ENCODE data around the gene ZCCHC7.

The ZCCHC7 gene

DNA sequence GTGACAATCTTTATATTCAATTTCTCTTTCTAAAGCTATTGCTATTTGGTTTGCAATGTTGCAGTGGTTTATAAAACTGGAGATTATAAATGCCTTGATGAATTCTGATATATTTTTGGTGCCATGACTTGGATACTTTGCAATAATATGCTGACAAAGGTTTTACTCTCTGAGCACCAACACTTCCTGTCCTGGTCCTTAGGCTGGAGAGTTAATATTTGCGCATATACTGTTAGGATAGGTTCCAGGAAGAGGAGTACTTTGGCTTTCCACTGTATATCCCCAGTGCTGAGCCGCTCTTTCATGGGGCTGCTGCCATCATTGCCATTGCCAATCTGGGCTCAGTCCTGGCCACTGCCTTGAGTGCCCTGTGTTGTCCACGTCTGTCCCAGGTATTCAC is 139.6 kb downstream of the ZCCHC7 start:
- Histone ChIP-seq H4K20me1 (ENCODE audit: insufficient read depth, low read length, poor library complexity, severe bottlenecking) (no peaks in the 10 kb centered on the region), H3K9me2 (replicated peaks; ENCODE audit: low read depth, low read length) (no peaks in the 10 kb centered on the region), H3K27me3 (ENCODE audit: insufficient read depth, low read length, poor library complexity, severe bottlenecking) (no peaks in the 10 kb centered on the region), H2AFZ (ENCODE audit: low read length) (no peak overlapping the region), H3K36me3 (ENCODE audit: insufficient read depth, low read length) (no peaks in the 10 kb centered on the region; the same call in 1 of the 2 replicates), H3K4me2 (ENCODE audit: low read depth, low read length, poor library complexity, severe bottlenecking) (no peak overlapping the region), H3K4me3 (ENCODE audit: low read length, poor library complexity, severe bottlenecking) (no peak overlapping the region), H3K4me1 (ENCODE audit: insufficient read depth, low read length, poor library complexity, severe bottlenecking) (peaks cover 18% of the 10 kb centered on the region), H3K79me2 (ENCODE audit: insufficient read depth, low read length) (0 out of 2 replicates have a peak, but pooled peaks cover 6% of the 10 kb centered on the region), H3K9me3 (ENCODE audit: insufficient read depth, low read depth, low read length) (no peaks in the 10 kb centered on the region), H3K9ac (ENCODE audit: low read depth, low read length, poor library complexity, severe bottlenecking) (no peak overlapping the region), H3F3A (ENCODE audit: low read depth) (no peaks in the 10 kb centered on the region)
- TF ChIP-seq, protein P1, sequence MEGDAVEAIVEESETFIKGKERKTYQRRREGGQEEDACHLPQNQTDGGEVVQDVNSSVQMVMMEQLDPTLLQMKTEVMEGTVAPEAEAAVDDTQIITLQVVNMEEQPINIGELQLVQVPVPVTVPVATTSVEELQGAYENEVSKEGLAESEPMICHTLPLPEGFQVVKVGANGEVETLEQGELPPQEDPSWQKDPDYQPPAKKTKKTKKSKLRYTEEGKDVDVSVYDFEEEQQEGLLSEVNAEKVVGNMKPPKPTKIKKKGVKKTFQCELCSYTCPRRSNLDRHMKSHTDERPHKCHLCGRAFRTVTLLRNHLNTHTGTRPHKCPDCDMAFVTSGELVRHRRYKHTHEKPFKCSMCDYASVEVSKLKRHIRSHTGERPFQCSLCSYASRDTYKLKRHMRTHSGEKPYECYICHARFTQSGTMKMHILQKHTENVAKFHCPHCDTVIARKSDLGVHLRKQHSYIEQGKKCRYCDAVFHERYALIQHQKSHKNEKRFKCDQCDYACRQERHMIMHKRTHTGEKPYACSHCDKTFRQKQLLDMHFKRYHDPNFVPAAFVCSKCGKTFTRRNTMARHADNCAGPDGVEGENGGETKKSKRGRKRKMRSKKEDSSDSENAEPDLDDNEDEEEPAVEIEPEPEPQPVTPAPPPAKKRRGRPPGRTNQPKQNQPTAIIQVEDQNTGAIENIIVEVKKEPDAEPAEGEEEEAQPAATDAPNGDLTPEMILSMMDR (conservative IDR thresholded peaks at IDR 0.05; ENCODE audit: low read length) = no peak

DNA sequence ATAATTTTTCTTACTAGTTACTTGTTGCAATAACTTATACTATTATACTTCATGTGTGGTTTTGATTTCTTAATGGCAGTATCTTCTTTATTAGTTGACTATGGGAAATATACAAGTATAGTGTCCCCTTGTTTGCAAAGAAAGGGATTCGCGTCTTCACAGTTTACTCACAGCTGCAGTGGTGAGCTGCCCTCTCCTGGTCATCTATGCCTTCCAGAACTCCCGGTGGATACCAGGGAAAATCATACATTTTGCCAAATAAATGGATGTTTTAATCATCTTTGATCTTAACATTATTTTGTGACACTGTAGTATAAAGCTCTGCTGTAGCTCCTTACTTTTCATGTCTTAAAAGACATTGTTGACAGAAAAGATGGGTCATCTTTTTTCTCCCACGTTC is 142.0 kb downstream of the ZCCHC7 start:
- Histone ChIP-seq H2AFZ (ENCODE audit: low read length) (no peak overlapping the region), H3K27me3 (ENCODE audit: insufficient read depth, low read length, poor library complexity, severe bottlenecking) (no peaks in the 10 kb centered on the region), H3K9me2 (replicated peaks; ENCODE audit: low read depth, low read length) (no peaks in the 10 kb centered on the region), H3K4me3 (ENCODE audit: low read length, poor library complexity, severe bottlenecking) (no peak overlapping the region), H3K4me1 (ENCODE audit: insufficient read depth, low read length, poor library complexity, severe bottlenecking) (peaks cover 22% of the 10 kb centered on the region), H4K20me1 (ENCODE audit: insufficient read depth, low read length, poor library complexity, severe bottlenecking) (no peaks in the 10 kb centered on the region), H3K79me2 (ENCODE audit: insufficient read depth, low read length) (peaks cover 6% of the 10 kb centered on the region; the same call in 1 of the 2 replicates), H3K9ac (ENCODE audit: low read depth, low read length, poor library complexity, severe bottlenecking) (no peak overlapping the region), H3K4me2 (ENCODE audit: low read depth, low read length, poor library complexity, severe bottlenecking) (no peak overlapping the region), H3K36me3 (ENCODE audit: insufficient read depth, low read length) (no peaks in the 10 kb centered on the region), H3F3A (ENCODE audit: low read depth) (no peaks in the 10 kb centered on the region), H3K9me3 (ENCODE audit: insufficient read depth, low read depth, low read length) (no peaks in the 10 kb centered on the region)
- TF ChIP-seq, protein P1 (conservative IDR thresholded peaks at IDR 0.05; ENCODE audit: low read length) = peak; percentile 67
- no peak for TF ChIP-seq EZH2phosphoT487 (IDR thresholded peaks at IDR 0.05; ENCODE audit: borderline replicate concordance)

DNA sequence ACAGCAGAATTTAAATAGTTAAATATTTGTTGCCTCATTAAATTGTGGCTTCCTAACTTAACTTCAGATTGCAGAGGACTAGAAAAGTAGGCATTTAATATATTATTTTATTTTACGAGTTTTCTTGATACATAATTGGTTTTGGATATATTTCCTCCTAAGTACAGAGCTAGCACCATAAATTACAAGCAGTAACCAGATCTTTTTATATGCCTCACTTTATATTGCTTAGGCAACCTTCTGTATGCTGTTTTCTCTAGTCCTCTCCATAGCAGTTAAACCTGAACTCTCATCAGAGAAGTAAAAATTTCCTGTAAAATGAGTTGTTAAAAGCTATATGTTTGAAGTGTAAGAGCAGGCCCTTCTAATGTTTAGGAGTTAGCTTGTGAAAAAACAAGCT is 144.2 kb downstream of the ZCCHC7 start:
- Histone ChIP-seq H3K9me2 (replicated peaks; ENCODE audit: low read depth, low read length) (no peaks in the 10 kb centered on the region), H3K27me3 (ENCODE audit: insufficient read depth, low read length, poor library complexity, severe bottlenecking) (no peaks in the 10 kb centered on the region), H3K4me3 (ENCODE audit: low read length, poor library complexity, severe bottlenecking) (no peak overlapping the region), H3K9ac (ENCODE audit: low read depth, low read length, poor library complexity, severe bottlenecking) (no peak overlapping the region), H3K4me2 (ENCODE audit: low read depth, low read length, poor library complexity, severe bottlenecking) (peak overlapping the region; percentile 1), H3K79me2 (ENCODE audit: insufficient read depth, low read length) (peaks cover 6% of the 10 kb centered on the region; the same call in 1 of the 2 replicates), H3K4me1 (ENCODE audit: insufficient read depth, low read length, poor library complexity, severe bottlenecking) (peaks cover 19% of the 10 kb centered on the region), H2AFZ (ENCODE audit: low read length) (no peak overlapping the region), H4K20me1 (ENCODE audit: insufficient read depth, low read length, poor library complexity, severe bottlenecking) (no peaks in the 10 kb centered on the region), H3F3A (ENCODE audit: low read depth) (no peaks in the 10 kb centered on the region), H3K9me3 (ENCODE audit: insufficient read depth, low read depth, low read length) (no peaks in the 10 kb centered on the region), H3K36me3 (ENCODE audit: insufficient read depth, low read length) (no peaks in the 10 kb centered on the region)
- TF ChIP-seq EZH2phosphoT487 (IDR thresholded peaks at IDR 0.05; ENCODE audit: borderline replicate concordance) = no peak
- TF ChIP-seq, protein P1 (conservative IDR thresholded peaks at IDR 0.05; ENCODE audit: low read length) = no peak

All from Loucy (cell line).